Left lung (tissue), 10 donors: ENCODE data around the gene C20orf204. TPM values are rescaled to one million over a fixed set of nuclear protein-coding genes. Genes with fewer than 3 reads are reported as not detected.
A peak's percentile ranks its signal among the peaks of the same experiment; 100 is the strongest.

Experiments
- ATAC-seq: fragments of 200-7000 bp; cut with Tn5 transposase; one replicate; pipeline ENCODE4 v1.9.1; 2020; ENCODE audit warnings: moderate library complexity
- DNase-seq, 4 donors: peaks; one replicate each; pipeline ENCODE4 v3.0.0-alpha.2; 2013 to 2020
- H3K27ac ChIP-seq, 2 donors: fragments of 200-600 bp; sonication (generic) in 1 of 2; one replicate each; pipeline versions ENCODE4 v1.5.0 to v1.8.0; 2020 to 2021
- H3K27me3 ChIP-seq, 2 donors: fragments of 200-600 bp; sonication (generic) in 1 of 2; one replicate each; pipeline versions ENCODE4 v1.5.0 to v1.8.0; 2020 to 2021
- H3K36me3 ChIP-seq, 2 donors: fragments of 200-600 bp; sonication (generic) in 1 of 2; one replicate each; pipeline versions ENCODE4 v1.5.0 to v1.8.0; 2020 to 2021
- H3K4me1 ChIP-seq, 2 donors: fragments of 200-600 bp; one replicate each; pipeline ENCODE4 v1.8.0; 2021
- H3K4me3 ChIP-seq, 2 donors: fragments of 200-600 bp; sonication (generic) in 1 of 2; one replicate each; pipeline versions ENCODE4 v1.5.0 to v1.8.0; 2020 to 2021; ENCODE audit warnings: mild to moderate bottlenecking in 1 of 2
- H3K9me3 ChIP-seq, 2 donors: fragments of 200-600 bp; sonication (generic) in 1 of 2; one replicate each; pipeline versions ENCODE4 v1.5.0 to v1.8.0; 2020 to 2021
- CTCF ChIP-seq, 2 donors: fragments of 200-600 bp; sonication (generic) in 1 of 2; IDR thresholded peaks; one replicate each; pipeline versions ENCODE4 v1.5.0 to v1.8.0; 2021; ENCODE audit warnings: antibody characterized with exemption in 2 of 2
- intact Hi-C, 2 donors: fragments of 100-400 bp; cut with DNase I; formaldehyde crosslinking; loops; one replicate each; pipeline versions ENCODE4 v1.11.2 to v1.14.2; 2022
- polyA plus RNA-seq, 6 donors: library from polyadenylated mRNA; unstranded; fragments of 120-200 nt; gene quantifications; one replicate each; pipeline ENCODE4 v1.2.1, GENCODE V29; 2013; ENCODE audit not compliant: insufficient read length in 6 of 6
- total RNA-seq, 2 donors: library from RNA; stranded (reverse); fragmentation: NEBNext Ultra II Directional; extraction: Animal tissue kit (Norgen Biotek cat#: 25700); gene quantifications; one replicate each; pipeline ENCODE4 v1.2.1, GENCODE V29; 2021
- donor health status: DM: no; HTN: yes; CAD: no.
- donor health status: DM: no; HTN: no; CAD: no.

C20orf204 gene
- total and polyA plus RNA-seq, 8 donors, result 0.76 to 1.9 (median 1.2) TPM

- peak; percentile 30 for ATAC-seq
- H3K9me3 ChIP-seq, result no peaks in the 10 kb centered on the region
- peaks cover 0 to 34% of the 10 kb centered on the region in 2 donors for H3K36me3 ChIP-seq
- H3K27me3 ChIP-seq, result no peaks in the 10 kb centered on the region
- DNase-seq, result no peak
- no peak overlapping the region for H3K4me3 ChIP-seq
- H3K4me1 ChIP-seq, result peaks cover 0 to 20% of the 10 kb centered on the region in 2 donors
- intact Hi-C loops, result no loop called here
- H3K27ac ChIP-seq, result no peak overlapping the region
- peak; percentile 59 to 80 for TF ChIP-seq CTCF (IDR thresholded peaks at IDR 0.05)
Measured at GRCh38 chr20:64069614-64070243, 33.7 kb downstream of the C20orf204 start.

- Histone ChIP-seq H3K27ac (no peak overlapping the region), H3K36me3 (peaks cover 0 to 41% of the 10 kb centered on the region in 2 donors), H3K9me3 (no peaks in the 10 kb centered on the region), H3K4me3 (no peak overlapping the region), H3K4me1 (peaks cover 0 to 14% of the 10 kb centered on the region in 2 donors), H3K27me3 (no peaks in the 10 kb centered on the region)
- no peak for ATAC-seq
- no peak for DNase-seq
- intact Hi-C loops, result no loop called here
- TF ChIP-seq CTCF (IDR thresholded peaks at IDR 0.05), result no peak
Measured at GRCh38 chr20:64070244-64070993, 34.4 kb downstream of the C20orf204 start.

- Histone ChIP-seq H3K4me3 (no peak overlapping the region), H3K36me3 (peaks cover 0 to 49% of the 10 kb centered on the region in 2 donors), H3K4me1 (peaks cover 0 to 9% of the 10 kb centered on the region in 2 donors), H3K9me3 (no peaks in the 10 kb centered on the region), H3K27ac (no peak overlapping the region), H3K27me3 (no peaks in the 10 kb centered on the region)
- intact Hi-C loops, result no loop called here
- DNase-seq, result peak in 1 of 4 donors; percentile 72
- ATAC-seq, result no peak
- no peak for TF ChIP-seq CTCF (IDR thresholded peaks at IDR 0.05)
Measured at GRCh38 chr20:64071341-64072332, 35.7 kb downstream of the C20orf204 start.

GRCh38 chr20:64072498-64073063, 36.6 kb downstream of the C20orf204 start:
- no peak for ATAC-seq
- Histone ChIP-seq H3K27me3 (no peaks in the 10 kb centered on the region), H3K36me3 (peaks cover 0 to 49% of the 10 kb centered on the region in 2 donors), H3K27ac (peak overlapping the region in 1 of 2 donors; percentile 23), H3K4me1 (peaks cover 0 to 8% of the 10 kb centered on the region in 2 donors), H3K9me3 (no peaks in the 10 kb centered on the region), H3K4me3 (no peak overlapping the region)
- DNase-seq, result peak in 1 of 4 donors; percentile 69
- intact Hi-C loops, result no loop called here
- TF ChIP-seq CTCF (IDR thresholded peaks at IDR 0.05), result no peak
